CD4-positive, alpha-beta T cell treated with Interleukin-2 at 100 ng/mL for 4 hours (primary cell): ENCODE results near the gene LRRC75A.
A peak's percentile ranks its signal among the peaks of the same experiment; 100 is the strongest.
"Not testable (repeated sequence)": the region's sequence is repeated elsewhere in the genome, so short reads cannot be mapped to it uniquely, and the experiment has no call there.

ENCODE experiments used
- DNase-seq: peaks from one replicate; pipeline ENCODE4 v3.0.0-alpha.2; 2020; ENCODE audit warnings: low spot score

The LRRC75A gene

DNA sequence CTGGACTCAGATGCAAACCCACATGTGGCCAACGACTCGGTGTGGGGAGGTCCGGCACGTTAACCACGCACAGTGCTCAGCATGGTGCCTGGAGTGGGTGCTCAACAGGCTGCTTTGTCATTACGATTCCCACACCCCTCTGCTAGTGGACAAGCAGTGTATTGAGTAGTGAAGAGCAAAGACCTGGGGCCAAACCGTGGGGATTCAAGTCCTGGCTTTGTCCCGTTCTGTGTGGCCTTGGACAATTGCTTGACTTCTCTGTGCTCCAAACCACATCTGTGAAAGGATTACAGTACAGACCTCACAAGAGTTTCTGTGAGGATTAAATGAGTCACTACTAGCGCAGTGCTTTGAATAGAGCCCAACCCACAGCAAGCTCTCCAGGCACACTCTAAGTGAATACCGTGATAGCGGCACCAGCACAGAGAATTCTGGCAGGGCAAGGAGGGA, 42.8 kb downstream of the LRRC75A start:
- DNase-seq: no peak

DNA sequence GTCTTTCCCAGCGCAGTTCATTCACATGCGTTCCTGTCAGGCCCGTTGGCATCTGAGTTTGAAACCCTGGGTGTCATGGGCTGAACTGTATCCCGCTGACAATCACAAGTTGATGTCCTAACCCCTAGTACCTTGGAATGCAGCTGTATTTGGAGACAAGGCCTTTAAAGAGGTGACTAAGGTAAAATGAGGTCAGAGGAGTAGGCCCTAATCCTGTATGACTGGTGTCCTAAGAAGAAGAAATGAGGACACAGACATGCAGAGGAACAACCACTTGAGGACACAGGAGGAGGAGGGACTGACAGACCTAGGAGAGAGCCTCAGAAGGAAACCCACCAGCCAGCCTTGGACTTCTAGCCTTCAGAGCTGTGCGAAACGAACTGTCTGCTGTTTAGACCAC, 43.5 kb downstream of the LRRC75A start:
- DNase-seq: no peak

DNA sequence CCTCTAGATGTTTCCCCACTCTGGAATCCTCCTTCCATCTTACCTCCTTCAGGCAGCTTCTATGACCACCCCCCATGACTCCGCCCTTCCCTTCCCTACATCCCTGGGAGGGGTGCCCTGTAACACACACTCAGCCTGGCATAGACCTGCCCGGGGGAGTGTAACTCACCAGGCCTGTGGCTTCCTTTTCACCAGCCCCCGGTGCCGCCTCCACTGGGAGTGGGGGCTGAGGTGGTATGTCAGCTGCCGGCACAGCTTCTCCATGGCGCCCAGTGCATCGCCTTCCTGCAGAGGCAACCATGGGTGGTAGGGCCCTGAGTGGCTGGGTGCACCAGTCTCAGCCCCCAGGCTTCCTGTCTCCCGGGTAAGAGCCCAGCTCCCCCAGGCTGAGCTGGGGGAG, 44.3 kb downstream of the LRRC75A start:
- DNase-seq: no peak

DNA sequence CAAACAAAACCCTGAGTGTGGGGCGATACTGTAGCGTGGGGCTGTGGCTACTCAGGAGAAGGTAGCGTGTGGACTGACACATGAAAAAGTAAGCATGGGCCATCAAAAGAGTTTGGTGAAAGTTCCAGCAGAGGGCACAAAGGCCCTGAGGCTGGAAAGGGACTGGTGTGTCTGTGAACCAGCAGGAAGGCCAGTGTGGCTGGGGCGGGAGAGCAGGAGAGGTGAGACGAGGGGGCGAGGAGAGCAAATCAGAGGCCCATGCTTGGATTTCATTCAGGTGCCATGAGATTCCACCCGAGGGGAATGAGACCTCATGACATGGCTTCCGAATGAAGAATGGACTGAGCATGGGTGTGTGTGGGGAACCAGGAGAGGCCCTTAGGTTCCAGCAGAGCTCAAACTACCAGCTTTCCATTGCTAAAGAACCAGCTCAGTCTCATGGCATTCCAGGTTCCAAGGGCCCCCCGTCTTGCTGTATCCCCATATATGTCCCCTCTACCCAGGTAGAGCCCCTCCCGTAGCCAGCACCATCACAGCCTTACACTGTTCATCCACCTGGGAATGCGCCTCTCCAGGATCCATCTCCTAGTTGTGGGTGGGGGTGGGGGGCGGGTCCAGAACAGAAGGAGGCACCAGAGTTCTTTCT, 45.5 kb downstream of the LRRC75A start:
- DNase-seq: no peak

DNA sequence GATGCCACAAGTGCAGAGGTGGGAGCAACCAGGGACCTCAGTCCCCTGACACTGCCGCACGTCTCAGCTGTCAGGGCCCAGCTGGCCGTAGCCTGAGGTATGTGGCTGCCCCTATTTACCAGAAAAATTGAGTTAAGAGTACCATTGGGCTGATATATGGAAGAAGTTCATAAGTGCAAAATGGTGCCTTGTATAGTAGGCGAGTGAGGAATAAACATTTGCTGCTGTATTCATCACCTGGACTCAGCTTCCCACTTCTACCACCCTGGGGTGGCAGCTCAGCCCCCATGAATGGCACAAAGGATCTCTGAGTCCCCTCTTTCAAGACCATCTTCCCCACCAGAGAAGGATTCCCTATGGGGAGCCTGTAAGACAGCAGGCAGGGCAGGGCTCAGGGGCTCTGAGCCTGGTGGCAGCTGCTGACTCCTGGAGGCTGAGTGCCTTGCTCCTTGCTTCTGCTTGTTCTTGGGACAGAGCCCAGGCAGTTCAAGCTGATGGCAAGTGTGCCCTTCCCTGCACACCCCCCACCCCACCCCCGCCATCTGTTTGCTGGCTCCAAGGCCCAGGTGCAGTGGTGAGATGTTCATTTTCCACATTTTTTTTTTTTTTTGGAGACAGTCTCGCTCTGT, 47.6 kb downstream of the LRRC75A start:
- no peak for DNase-seq

DNA sequence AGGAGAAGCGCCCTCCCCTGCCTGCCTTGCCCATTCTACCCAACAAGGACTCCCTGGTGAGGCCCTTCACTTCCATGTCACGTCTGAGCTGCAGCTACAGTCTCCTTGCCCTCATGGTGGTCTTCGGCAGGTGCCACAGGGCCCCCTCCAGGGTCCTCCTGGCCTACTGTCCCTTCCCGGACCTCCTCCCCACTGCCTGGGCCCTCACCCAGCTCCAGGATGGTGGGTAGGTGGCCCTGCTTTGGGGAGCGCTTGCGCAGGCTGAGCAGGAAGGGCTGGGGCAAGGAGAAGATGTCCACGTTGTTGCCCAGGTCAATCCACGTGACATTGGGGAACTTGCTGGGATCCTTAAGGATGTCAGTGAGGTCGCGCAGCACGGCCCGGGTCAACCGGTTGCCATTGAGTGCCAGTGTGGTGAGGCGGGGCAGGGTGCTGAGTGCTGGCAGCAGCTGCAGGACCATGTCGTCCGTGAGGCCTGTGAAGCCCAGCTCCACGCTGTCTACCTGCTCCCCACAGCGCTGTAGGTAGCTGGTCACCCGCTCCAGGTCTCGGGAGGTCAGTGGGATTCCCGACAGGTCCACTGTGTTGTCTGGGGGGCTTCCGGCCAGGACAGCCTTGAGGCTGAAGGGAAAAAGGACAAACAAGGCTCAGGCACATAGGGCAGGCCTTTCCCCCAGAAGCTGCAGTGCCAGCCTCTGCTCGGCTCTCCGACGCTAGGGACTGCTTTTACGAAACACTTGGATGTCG, 48.3 kb downstream of the LRRC75A start:
- DNase-seq: no peak

DNA sequence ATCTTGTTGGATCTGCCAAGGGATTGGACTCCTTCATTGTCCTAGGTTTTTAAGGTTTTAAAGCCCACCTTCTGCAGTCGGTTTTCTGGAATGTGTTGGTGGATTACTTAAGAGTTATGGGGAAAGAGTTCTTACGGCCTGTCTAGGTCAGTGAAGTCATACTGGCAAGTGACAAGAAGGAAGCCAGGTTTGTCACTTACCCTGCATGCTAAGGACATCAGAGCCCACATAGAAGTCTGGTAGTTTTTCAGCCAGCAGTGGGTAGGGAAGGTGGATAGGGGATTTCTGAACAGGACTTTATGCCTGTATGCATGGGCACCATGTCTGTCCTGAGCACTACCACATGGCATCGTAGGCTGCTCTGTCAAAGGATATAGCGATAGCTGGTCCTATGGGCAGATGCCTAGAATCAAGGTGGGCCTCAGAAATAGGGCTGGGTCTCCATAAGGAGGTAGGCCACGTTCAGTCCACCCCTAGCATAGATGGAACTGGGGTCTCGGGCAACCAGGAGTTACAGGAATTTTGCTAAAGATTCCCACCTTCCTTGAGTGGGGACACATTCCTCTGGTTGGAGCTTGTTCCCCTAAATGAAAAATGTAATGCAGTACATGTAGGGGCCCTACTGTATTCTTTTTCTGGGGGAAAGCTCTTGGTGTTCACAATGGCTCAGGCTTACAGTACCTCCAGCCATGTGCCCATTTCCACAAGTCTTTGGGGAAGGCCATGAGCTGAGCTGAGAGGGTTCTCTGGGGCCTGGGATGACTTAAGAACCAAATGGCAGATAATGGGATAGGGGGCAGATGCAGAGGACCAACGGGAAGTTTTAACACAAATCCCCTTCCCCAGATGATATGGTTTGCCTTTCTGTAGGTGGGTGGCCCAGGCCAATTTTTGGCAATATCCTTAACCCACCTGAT, 49.1 kb downstream of the LRRC75A start:
- DNase-seq: no peak

DNA sequence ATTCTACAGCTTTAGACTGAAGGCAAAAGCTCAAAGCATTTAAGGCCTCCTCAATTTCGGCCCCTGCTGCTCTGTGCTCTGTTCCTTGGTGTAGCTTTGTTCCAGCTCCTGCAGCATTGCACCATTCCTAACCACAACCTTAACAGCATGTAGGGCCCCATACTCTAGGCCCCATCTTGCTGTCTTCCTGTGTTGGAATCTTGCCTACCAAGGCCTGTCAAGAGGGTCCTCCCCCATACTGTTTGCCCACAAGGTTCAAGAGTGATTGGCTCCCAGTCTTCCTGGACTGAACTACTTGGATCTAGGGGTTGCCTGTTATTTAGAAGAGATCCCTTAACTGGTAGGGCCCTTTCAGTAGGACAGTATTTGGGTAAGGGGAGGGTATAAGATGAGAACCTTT, 49.9 kb downstream of the LRRC75A start:
- no peak for DNase-seq

DNA sequence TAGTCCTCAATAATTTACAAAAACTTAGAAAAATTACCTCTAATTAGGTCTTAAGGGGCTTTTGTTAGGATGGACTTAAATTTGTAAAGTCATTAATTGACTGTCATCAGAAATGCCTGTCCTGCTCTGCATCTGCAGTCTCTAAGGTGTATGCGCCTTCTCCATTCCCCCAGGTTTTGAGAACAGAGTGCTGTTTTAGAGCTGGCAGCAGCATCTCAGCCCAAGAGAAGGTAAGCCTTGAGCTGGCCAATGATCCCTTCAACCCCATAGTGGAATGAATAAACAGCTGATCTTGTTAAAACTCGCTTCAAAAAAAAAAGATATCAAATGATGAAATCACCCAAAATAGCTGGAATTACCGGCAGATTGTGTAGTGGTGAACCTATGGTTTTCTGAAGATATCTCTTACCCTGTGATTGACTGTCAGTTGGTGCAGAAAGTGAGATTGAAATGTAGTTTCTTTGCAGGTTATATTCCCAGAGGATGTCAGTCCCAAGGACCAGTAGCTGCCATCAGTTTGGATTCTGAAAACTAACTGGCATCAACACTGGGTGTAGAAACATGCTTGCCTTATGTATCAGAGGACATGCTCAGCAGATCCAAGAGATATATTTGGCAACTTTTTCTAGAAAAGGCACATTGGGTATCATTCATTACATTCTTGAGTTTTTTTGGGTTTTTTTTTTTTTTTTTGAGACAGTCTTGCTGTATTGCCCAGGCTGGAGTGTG, 50.9 kb downstream of the LRRC75A start:
- no peak for DNase-seq

DNA sequence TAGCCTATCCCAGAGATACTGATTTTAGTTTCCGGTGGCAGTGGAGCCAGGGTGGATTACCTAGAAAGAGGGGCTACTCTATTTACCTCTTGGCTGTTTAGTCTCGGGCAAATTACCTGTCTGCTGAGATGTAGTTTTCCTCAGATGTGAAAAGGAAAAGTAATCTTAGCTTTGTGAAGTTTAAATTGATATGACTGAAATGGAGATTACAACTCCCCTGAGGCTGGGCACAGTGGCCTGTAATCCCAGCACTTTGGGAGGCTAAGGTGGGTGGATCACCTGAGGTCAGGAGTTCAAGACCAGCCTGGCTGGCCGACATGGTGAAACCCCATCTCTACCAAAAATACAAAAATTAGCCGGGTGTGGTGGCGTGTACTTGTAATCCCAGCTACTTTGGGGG, 51.6 kb downstream of the LRRC75A start:
- not testable (repeated sequence) for DNase-seq

DNA sequence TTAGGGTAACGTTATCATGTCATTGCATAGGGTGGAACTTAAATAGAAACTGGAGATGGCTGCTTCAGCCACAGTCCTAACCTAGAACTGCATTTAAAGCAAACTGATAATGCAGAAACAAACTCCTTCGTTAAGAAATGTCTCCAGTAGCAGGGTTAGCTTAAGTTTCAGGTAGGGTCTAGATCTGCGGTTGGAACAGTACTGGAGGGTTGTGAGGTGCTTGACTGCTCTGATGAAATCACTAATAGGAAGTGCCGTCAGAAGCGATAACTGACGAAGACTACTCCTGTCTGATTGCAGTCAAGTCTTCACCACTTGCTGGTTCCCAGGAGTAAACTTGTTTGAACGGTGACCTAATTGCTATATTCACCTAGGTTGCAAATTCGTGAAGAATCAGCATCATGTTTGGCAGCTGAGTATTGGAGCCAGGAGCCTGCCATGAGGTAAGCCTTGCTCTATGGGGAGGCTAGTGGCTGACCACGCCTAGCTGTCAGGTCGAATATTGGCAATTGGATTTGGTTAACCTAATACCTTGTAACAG, 52.1 kb downstream of the LRRC75A start:
- DNase-seq: peak; percentile 38

DNA sequence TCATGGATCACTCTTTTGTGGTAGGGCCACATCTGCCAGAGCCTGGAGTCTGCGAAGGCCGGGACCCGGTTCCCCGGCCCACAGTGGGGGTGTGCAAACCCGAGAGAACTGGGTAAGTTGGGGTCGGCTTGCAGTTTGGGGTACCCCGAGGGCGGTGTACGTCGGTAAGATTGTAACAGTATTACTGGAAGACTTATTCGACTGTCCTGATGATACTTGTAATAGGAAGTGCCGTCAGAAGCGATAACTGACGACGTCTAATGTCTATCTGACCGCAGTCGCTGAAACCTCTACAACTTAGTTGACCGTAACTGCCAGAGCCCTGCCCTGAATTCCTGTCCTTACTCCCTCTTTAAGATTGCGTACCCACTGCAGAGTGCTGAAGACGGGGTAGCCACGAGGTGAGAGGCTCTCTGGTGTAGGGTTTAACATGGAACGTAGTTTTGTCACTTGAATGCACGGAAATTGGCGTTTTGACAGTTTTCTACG, 52.6 kb downstream of the LRRC75A start:
- DNase-seq: peak; percentile 30

DNA sequence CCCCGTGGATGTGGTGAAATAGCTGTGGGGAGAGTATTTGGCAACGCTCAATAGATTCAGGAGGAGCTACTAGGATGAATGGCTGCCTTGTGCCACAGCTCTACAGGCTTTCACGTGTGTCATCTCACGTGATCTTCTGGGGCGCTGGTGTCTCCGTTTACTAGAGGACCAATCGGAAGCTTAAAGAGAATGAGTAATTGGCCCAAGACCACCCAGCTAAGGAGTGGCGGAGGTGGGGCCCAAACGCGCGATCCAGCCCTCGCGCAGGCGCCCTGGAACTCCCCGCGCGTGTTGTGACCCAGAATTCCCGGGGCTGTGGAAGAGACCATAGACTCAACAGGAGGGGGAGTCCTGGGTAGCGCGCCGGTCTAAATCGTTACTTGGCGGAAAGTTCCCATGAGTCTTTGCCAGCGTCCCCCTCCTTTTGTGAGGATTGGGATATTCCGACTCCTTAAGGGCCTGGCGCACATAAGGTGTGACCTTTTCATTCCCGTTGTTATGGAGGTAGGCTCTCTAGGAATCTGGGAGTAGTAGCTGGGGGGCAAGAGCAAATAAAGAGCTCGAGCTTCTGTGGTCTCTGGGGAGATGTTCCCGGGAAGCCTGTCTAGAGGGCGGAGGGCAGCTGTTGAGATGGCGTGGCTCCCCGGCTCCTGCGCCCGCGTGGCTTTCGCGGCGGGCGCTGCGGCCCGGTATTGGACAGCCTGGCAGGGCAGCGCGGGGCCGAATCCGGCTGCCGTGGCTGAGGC, 53.3 kb downstream of the LRRC75A start:
- DNase-seq: peak; percentile 98

DNA sequence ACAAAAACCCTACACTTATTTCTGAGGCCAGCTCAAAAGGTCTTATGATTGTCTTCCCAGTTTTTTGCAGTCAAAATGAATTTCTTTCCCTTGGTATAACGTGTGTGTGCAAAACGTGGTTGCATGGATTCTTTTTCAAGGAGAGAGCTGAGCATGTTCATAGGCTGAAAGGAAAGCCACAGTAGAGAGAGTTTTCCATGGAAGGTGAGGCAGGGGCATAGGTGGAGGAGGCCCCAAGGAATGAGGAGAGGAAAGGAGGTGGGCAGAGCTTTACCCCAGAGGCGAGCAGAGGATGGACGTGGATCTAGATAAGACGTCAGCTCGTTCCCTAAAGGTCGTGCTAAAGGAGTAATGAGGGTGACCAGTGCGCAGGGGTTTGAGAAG, 53.8 kb downstream of the LRRC75A start:
- no peak for DNase-seq

DNA sequence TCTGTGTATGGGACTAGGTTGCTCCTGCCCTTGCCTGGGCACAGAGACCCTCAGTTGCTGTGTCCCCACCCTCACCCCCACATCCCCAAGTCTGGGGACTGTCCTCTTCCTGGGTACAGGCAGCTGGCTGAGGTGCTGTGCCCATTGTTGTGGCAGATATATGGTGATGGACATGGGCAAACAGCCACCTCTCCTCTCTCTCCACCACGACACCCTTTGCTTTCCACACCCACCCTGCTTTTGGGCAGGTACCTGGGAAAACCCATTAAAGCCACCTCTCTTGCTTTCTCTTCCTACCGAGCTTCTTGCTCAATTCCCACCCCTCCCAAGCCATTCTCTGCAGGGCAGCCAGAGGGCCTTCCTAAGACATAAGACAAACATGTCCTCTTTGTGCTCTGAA, 54.9 kb downstream of the LRRC75A start:
- no peak for DNase-seq

DNA sequence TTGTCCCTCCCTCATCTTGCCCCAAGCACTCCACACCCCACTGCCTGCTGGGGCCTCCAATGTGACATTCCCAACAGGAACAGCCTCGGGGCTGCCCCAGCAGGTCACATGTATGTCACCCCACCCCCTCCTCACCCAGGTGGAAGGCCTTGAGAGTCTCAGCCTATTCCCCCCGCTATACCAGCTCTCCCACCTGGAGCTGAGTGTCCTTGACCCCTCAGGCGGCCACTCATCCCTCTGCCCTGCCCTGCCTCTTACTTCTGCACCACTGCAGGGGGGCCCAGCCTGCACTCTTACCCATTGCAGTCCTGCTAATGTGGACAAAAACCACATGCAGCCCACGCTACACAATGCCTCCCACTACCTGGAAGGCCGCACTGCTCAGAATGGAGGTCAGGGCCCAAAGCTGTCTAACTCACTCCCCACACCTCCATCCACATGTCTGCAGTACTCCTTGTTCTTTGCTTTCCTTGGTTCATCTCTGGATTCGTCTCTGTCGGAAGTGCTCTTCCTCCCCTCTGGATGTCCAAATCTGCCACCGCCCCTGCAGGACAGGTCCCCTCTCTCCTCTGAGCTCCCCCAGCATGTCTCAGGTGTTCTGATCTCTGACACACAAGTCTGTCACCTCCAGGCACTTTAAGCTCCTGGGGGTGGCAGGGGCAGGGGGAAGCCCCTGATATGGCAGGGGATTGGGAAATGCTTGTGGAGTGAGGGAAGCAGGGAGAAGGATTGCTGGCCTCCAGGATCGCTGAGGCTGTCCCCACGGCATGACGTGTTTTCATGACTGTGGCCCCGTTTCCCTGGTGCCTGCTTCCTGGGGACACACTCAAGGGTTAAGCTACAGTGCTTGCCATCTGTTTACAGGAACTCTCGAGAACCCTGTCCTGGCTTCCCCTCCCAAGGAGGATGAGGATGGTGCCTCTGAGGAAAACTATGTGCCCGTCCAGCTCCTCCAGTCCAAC, 55.8 kb downstream of the LRRC75A start:
- no peak for DNase-seq

DNA sequence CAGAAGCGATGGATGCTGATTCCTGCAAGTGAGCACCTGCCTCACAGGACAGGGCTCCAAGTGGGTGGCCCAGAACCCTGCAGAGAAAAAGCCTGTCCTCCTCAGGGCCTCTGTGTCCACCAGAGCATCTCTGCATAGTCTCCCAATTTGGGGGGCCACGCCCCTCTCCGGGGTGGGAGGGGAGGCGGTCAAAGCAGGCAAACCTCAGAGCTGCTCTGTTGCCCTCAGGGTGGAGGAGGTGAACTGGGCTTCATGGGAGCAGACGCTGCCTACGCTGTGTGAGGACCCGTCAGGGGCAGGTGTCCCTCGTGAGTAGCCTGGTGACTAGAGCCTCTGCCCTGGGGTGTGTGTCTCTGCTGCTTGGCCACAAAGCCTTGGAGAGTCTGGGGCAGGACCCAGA, 57.3 kb downstream of the LRRC75A start:
- no peak for DNase-seq

DNA sequence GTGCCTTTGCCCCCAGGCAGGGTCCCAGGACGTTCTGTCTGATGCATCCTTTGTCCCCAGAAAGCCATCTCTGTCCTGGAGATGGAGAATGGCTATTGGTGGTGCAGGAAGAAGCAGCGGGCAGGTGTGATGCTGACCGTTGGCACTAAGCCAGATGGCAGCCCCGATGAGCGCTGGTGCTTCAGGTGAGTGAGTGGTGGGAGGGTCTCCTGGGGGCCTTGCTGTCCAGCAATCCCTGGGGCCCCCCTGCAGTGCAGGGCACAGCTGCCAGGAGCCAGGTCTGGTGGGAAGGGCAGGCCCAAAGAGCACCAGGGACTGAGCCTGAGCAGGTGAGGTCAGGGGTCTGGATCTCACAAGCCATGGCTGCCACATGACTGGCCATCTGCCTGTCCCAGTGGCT, 58.5 kb downstream of the LRRC75A start:
- DNase-seq: no peak

DNA sequence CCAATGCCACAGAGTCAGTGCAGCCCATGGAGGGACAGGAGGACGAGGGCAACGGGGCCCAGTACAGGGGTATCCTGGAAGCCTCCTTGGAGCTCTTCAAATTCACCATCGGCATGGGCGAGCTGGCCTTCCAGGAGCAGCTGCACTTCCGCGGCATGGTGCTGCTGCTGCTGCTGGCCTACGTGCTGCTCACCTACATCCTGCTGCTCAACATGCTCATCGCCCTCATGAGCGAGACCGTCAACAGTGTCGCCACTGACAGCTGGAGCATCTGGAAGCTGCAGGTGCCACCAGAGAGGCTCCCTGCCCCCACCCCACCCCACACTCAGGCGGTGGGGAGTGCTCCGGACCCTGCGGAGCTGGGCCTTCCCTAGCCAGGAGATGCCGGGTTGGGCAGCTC, 60.0 kb downstream of the LRRC75A start:
- no peak for DNase-seq
